Stimulated activated CD8-positive, alpha-beta memory T cell treated with anti-CD3 and anti-CD28 coated beads, Interleukin-15, amount 100 ng/mL, for 48 hours (primary cell): ENCODE data around the gene PFKFB1.
"Not testable (repeated sequence)": the region's sequence is repeated elsewhere in the genome, so short reads cannot be mapped to it uniquely, and the experiment has no call there.

Source experiments
- DNase-seq, 2 donors: peaks; one replicate each; pipeline ENCODE4 v3.0.0-alpha.2; 2020; ENCODE audit warnings: low read depth in 2 of 2

PFKFB1 gene

GRCh38 chrX:54992911-54993622 lies 921 bp downstream of the PFKFB1 start:
- DNase-seq = no peak

DNA sequence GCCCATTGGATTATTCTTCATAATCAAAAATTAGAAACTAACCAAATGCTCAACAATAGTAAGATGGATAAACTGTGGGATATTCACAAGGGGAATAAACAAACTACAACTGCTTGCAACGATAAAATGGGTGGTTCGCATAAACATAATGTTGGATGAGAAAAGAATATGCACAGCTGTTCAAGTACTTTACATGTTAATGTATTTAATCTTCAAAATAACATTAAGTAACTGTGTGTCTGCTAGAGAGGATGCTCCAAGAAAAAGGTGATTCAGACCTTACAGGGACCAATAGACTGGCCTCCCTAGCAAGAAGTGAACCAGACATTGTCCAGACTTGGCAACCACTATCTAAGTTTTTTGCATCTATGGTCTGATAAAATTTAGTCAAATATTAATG lies 2.3 kb downstream of the PFKFB1 start:
- DNase-seq = no peak

DNA sequence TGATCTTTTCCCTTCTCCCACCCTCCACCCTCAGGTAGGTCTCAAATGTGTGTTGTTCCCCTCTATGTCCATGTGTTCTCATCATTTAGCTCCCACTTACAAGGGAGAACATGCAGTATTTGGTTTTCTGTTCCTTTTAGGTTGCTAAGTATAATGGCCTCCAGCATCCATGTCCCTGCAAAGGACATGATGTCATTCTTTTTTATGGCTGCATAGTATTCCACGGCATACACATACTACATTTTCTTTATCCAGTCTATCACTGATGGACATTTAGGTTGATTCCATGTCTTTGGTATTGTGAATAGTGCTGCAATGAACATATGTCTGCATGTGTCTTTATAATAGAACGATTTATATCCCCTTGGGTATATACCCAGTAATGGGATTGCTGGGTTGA lies 10.7 kb downstream of the PFKFB1 start:
- DNase-seq = not testable (repeated sequence)

DNA sequence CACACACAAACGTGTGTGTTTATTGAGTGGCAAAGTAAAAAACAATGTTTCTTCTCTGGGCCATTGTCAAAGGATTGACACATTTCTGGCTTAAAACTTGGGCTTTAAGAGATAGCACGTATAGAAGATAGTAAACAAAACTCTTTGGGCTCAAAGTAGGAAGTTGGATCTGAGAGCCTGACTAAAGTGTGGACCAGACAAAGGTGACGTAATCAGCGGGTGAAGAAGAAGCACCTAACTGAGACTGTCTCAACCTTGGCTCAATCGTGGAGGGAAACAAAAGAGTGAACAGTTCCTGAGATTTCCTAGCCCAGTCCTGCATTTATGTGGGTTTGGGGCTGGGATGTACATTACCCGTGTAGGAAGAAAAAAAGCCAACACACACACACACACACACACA lies 13.7 kb downstream of the PFKFB1 start:
- no peak for DNase-seq

DNA sequence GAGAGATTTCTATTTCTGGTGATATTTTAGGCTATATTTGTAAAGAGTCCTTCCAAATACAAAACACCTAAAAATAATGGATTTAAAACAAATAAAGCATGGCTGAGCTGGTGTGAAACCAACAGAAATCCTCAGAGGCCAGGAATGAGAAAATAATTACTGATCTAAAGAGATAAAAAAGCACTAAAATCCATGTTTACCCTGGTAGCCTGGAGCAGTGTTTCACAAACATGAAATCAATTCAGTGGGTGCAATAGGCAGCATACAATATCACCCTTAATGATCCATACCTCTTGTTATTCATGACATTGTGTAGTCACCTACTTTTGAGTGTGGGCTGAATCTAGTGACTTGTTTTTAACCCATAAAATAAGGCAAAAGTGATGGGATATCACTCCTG lies 14.6 kb downstream of the PFKFB1 start:
- no peak for DNase-seq

DNA sequence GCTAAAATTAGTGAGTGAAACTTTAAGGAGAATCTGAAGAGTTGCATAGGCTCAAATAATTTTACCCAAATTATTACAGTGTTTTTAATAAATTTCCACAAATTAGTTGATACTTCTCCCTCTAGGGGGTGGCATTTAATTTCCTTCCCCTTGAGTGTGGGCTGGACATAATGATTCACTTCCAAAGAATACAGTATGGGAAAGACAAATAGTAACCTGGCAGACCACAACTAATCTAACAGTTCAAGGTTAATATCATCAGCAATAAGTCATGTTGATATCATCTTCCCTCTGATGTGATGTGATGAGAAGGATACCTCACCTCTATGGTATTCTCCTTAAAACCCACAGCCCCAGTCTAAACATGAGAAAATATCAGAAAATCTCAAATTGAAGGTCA lies 15.5 kb downstream of the PFKFB1 start:
- no peak for DNase-seq

DNA sequence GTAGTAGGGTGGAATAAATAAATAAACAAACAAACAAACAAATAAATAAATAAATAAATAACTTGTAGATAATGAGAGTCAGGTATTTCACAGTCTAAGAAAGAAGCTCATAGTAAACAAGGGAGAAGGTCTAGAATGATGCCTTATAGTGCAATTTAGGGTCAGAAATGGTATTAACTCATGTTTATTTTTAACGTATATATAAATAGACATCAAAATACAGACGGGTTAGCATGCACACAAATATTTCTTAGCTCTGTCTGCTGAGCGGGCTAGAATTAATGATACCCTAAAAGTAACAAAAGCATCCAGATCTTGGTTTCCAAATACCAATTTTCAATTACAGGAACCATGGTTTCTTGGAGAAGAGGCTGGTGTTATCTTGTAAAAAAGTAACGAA lies 16.6 kb downstream of the PFKFB1 start:
- no peak for DNase-seq

GRCh38 chrX:54964766-54965497 lies 29.1 kb downstream of the PFKFB1 start:
- DNase-seq = no peak

GRCh38 chrX:54961750-54962149 lies 32.2 kb downstream of the PFKFB1 start:
- no peak for DNase-seq

DNA sequence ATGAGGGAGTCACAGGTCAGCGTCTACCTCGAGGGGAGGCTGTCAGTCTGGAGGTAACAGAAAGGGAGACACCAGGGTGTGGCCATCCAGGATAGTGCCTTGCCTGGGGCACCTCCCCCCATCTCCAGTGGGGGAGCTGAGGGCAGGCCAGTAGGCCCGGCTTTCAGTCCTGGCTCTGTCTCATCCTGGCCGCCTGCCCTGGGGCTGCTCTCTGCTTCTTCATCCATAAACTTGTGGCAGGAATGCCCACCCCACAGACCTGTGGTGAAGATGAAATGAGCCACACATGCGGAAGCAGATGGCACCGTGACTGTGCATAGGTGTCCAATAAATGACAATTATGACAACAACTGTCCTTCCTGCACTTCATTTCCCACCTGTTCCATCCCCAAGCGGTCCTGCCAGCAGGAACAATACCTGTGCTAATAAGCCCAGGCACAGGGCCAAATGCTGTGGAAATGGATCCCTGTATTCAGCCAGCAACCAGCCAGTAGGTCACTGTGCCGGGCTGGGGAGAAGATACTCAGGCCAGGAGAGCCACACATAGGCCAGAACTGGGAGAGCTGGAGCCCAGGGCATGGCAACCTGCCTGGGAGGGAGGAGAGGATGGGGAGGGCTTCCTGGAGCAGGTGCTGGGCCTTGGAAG lies 43.1 kb downstream of the PFKFB1 start:
- no peak for DNase-seq

- DNase-seq = no peak
These were observed 48.8 kb downstream of the PFKFB1 start for GRCh38 chrX:54945224-54945623.

- no peak for DNase-seq
These were observed 49.2 kb downstream of the PFKFB1 start for GRCh38 chrX:54944816-54945215.

DNA sequence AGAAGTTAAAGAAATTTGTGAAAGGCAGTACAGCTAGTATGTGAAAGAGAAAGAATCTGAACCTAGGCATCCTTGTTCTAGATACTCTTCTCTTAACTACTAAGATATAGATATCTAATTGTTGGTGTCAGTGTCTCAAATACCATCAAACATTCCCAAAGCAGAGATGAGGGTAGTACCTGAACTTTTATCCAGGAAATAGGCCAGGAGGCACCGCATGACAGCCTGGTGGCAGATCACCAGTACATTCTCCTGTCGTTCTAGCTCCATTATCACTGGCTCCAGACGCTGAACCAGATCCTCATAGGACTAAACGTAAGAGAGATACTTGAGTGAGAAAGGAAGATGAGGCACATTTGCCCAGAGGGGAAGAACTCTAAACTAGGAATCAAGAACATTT lies 56.6 kb downstream of the PFKFB1 start:
- DNase-seq = no peak

- DNase-seq = no peak
These were observed 58.7 kb downstream of the PFKFB1 start for GRCh38 chrX:54935306-54935705.

DNA sequence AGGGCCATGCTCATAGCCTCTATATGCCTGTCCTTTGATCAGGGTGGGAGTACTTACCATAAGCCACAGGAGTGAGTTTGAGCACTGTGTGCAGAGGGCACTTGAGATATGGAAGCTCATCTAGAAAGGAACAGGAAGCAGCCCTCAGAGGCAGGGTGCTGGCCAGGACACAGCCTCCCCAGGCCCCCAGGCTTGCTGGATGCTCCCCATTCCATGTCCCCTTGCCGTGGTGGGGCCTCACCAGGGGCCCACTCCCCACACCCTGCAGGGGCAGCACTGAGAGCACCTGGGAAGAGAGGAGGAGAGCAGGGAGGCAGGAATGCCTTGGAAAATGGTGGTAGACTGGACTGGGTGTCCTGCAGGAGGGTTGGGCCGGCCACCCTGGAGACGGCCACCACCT lies 59.1 kb downstream of the PFKFB1 start:
- no peak for DNase-seq

DNA sequence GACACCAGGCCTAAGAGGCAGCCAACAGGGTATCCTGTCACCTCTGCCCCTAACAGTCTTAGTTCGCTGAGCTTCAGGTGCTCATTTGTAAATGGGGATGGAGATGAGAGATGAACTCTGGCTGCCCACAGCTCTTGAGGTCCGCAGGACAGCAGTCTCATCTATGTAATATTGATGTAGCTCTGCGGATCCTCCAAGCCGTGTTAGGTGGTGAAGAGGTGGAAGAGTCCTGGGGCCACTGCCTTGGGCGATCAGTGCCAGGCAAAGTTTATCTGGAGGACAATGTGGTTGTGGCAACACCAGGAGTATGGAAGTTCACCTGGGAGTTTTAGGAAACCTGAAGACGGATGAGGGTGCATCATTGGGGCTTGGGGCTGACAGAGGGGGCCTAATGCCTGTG lies 59.9 kb downstream of the PFKFB1 start:
- DNase-seq = no peak

DNA sequence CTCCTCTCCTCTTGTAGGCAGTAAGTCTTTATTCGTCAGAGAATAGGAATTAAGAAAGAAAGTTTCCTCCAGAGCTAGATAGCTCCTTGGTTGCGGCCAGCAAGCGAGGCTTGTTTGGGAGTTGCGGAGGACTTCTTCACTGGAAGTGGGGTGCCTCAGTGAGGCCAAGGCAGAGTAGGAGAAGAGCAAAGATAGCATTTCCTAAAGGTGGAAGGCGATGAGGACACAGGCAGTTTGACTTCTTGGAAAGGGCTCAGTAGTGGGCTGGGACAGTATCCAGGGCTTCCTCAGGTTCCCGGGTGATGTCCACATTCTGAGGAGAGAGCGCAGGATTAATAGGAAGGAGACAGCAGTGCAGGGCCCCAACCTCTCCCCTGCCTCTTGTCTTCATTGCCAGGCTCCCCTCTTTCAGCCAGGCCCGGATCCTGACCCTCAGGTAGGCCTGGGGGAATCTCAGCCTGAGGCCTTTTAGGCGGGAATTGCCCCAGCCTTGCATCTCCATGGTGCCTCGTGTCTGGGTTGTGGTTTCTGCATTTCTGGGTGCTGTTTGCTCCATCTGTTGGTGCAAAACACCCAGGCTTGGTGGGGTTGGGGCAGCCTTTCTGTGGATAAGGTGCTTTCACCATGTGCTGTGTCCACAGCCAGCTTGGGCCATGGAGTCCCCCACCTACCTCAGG lies 60.7 kb downstream of the PFKFB1 start:
- DNase-seq = no peak

- DNase-seq = no peak
These were observed 62.9 kb downstream of the PFKFB1 start for GRCh38 chrX:54931107-54931506.

DNA sequence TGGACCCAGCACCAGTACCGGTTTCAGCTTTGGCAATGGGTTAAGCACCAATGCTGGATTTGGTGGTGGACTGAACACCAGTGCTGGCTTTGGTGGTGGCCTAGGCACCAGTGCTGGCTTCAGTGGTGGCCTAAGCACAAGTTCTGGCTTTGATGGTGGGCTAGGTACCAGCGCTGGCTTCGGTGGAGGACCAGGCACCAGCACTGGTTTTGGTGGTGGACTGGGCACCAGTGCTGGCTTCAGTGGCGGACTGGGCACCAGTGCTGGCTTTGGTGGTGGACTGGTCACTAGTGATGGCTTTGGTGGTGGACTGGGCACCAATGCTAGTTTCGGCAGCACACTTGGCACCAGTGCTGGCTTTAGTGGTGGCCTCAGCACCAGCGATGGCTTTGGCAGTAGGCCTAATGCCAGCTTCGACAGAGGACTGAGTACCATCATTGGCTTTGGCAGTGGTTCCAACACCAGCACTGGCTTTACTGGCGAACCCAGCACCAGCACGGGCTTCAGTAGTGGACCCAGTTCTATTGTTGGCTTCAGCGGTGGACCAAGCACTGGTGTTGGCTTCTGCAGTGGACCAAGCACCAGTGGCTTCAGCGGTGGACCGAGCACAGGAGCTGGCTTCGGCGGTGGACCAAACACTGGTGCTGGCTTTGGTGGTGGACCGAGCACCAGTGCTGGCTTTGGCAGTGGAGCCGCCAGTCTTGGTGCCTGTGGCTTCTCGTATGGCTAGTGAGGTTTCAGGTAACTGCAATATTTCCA lies 63.5 kb downstream of the PFKFB1 start:
- DNase-seq = no peak

DNA sequence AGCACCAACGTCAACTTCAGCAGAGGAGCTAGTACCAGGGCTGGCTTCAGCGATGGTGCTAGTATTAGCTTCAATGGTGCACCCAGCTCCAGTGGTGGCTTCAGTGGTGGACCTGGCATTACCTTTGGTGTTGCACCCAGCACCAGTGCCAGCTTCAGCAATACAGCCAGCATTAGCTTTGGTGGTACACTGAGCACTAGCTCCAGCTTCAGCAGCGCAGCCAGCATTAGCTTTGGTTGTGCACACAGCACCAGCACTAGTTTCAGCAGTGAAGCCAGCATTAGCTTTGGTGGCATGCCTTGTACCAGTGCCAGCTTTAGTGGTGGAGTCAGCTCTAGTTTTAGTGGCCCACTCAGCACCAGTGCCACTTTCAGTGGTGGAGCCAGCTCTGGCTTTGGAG lies 65.1 kb downstream of the PFKFB1 start:
- DNase-seq = no peak

- no peak for DNase-seq
These were observed 67.0 kb downstream of the PFKFB1 start for GRCh38 chrX:54926978-54927377.

DNA sequence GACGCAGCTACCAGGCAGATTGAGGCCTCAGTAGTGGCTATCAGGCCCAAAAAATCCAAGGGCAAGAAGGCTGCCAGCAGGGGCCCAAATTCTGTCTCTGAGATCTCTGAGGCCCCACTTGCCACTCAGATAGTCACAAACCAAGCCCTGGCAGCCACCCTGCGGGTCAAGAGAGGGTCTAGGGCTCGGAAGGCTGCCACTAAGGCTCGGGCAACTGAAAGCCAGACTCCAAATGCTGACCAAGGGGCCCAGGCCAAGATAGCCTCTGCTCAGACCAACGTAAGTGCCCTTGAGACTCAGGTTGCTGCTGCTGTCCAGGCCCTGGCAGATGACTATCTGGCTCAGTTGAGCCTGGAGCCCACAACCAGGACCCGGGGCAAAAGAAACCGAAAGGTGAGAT lies 70.6 kb downstream of the PFKFB1 start:
- no peak for DNase-seq
